Dermis microvascular lymphatic vessel endothelial cell (primary cell): ENCODE results near the gene SCAMP2. TPM values are rescaled to one million over a fixed set of nuclear protein-coding genes. Genes with fewer than 3 reads are reported as not detected.

Experiments used
- DNase-seq, 2 donors: peaks; one replicate each; pipeline versions ENCODE4 v3.0.0 to v3.0.0-alpha.2; 2010; ENCODE audit warnings: low read depth in 2 of 2
- total RNA-seq: library from RNA; depleted of rRNA; stranded (reverse); fragments of >200 nt; gene quantifications from 2 replicates; pipeline ENCODE4 v1.2.1, GENCODE V29; 2014

Gene SCAMP2
- total RNA-seq, 1 donor from 2014 or later, result 12.3 TPM

DNA sequence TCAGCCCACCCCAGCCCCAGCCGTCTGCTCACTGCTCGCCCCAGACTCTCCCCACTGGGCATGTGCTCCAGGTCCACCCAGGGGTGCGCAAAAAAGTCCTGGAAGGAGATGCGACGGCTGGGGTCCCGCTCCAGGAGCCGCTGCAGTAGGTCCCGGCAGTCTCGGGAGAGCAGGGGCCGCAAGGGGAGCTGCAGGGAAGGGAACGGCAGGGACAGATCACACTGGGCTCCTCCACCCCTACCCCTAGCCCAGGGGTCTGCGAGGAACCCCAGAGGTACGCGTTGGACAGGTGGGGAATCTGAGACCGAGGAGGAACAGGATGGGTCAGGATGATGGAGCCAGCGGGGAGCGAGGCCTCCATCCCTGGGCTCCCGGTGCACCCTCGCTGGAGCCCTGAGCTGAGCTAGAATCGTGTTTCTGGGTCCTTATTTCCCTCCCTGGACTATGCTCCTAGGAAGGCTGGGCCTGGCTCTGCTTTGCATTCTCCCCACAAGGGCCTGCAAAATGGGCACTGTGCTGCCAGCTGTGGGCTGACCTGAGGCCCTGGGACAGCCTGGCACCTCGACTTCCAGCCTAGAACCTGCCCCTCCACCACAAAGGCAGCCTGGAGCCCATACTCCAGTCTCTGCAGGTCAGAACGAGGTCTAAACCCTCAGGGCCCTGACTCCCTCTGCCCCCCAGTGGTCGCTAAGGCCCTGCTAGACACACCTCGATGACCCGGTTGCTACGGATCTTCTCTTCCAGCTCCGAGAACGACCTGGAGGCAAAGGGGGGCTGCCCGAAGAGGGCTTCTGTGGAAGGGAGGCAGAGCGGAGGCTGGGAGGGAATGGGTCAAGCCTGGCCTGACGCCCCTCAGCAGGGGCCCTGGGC lies 33.4 kb downstream of the SCAMP2 start:
- no peak for DNase-seq

DNA sequence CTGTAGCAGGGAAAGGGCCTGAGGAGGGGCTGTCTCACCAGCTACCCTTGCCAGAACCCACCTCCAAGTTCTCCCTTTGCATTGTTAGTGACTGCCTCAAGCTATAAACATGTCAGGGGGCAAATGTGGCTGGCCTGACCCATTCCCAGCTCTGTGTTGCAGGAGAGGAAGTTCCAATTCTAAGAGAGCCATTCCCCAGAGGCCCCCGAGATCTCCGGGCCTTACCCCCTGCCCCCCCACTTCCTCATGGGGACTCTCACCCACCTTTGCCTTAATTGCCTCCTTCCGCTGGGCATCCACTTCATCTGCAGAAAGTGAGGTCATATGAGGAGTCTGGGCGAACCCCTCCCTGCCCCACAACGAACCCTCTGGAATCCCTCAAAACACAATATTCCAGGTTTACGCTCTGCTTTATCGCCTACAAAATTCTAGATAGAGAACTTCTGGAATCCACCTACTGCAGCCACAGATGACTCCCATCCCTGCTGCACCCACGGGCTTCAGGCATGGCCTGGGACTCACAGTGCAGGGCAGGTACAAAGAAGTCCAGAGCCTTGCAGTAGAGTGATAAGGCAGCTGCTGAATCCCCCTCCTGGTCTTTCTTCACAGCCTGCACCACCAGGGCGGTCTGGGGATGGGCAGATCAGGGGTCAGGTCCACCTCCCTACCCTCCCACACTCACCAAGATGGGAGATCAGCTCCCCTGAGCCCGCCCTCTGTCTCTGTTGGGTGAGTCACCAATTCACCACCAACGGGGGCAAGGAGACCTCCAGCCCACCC lies 34.2 kb downstream of the SCAMP2 start:
- DNase-seq, result no peak

- DNase-seq, result no peak
Observed at GRCh38 chr15:74838137-74838516, 35.0 kb downstream of the SCAMP2 start.

DNA sequence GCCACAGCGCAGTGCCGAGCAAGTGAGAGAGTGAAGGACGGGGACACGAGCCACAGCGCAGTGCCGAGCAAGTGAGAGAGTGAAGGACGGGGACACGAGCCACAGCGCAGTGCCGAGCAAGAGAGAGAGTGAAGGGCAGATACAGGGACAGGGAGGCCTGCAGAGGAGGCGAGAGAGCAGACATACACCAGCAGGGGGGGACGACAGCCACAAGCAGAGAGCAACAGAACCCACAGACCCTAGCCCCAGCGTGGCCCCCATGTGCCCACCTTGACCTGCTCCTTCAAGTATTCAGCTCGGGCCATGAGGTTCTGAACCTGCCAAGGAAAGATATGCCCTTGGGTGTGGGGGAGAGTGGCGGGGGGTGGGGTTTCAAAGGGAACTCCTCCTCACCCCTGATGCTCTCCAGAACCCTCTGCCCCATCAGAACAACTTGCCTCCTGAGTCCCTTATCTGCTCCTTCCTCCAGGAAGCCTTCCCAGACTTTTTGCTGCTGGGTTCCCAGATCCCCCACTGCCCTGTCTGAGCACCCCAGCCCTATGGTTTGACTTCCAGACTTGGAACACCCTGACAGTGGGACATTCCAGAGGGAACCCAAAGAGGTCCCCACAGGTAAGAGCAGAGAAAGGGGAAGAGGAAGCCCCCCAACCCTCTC lies 35.6 kb downstream of the SCAMP2 start:
- no peak for DNase-seq

DNA sequence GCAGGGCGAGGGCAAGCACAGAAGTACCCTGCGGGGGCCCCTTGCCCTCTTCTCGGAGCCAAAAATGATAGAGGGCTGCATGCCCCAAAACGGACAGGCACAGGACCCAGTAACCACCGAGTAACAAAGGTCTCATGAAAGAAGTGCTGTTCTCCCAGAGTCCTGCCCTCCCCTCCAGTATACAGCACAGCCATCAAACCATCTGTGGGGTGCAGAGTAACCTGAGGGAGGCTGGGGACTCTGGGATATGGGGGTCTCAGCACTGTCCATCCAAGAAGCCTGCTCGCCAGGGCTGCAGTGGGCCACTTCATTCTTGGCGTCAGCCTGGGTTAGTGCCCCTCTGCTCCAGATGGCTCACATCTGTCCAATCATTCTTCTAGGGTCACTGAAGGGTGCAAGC lies 36.3 kb downstream of the SCAMP2 start:
- DNase-seq, result no peak

GRCh38 chr15:74835312-74835823 lies 37.8 kb downstream of the SCAMP2 start:
- peak; percentile 17 to 54 for DNase-seq

DNA sequence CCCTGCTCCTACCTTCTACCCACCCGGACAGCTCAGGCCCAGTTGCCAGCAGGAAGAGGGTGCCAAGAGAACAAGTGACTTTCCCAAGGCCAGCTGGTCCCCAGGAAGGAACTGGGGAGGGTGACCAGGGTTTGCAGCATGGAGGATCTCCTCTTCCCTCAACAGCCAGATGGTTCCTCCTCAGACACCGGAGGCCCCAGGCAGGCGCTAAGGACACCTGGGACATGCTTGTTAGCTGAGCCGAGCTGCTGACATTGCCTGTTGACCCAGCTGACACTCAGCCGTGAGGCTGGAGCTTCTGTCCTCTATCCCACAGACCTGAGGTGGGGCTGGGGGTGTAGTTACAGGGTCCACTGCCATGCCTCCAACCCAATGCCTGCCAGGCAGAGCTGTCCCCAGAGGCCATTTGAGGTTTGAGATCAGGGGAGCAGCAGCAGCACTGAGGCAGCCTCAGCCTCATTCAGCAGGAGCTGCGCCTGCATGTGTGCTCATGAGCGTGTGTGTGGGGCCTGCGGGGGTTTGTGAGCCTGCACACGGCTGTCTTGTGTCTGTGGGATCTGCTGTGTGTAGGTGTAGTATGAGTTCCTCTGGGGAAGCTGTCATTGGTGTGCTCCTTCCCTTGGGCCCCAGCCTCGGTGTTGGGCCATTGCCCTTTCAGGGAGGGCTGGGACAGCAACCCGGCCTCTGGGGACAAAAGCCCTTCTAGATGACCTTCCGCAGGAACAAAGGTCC lies 39.6 kb downstream of the SCAMP2 start:
- DNase-seq, result no peak

DNA sequence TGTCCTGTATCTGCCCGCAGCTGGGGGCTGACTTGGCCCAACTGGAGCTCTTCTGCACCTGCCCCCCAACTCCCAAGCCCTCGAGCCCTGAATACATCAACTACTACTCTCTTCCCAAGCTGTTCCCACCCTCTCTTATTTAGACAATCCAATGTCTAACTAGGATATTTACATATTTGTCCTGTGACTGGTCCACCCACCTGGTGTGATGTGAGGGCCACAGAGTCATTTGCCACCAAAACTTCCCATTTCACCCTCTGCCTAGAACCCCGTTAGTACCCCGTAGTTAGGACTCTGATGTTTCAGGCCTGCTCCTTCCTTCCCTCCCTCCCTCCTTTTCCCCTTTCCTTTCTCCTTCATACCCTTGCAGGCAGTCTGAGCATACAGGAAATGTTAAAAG lies 40.3 kb downstream of the SCAMP2 start:
- no peak for DNase-seq

DNA sequence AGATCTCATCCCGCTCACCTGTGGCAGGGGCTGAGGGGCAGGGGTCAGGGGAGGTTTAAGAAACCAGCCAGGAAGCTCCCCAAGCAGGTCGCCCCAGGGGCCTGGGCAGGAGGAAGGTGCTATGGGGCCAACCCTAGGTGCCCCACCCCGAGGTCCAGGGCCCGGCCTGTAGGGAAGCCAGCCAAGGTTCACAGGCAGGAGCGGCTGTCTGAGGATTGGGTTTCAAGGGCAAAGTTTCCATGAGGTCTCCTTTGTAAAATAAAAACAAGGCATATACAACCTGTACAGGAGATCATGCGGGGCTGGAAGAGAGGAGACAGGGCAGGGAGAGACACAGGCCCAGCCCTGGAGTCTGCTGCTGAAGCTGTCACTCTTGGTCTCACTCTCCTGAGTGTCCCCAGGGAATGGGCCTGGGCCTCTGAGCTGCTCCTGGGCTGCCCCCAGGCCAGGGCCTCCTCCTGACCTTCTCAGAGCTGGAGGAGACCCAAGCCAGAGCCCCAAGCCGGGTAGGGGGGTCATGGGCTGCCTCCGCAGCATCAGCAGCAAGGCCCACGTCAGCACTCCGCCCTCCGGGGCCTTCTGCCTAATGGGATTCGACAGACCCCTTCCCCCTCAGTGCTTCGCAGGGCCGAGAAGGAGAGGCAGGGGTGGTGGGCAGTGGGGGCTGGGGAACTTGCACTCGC lies 41.2 kb downstream of the SCAMP2 start:
- DNase-seq, result no peak

GRCh38 chr15:74830868-74831267 lies 42.3 kb downstream of the SCAMP2 start:
- DNase-seq, result no peak

DNA sequence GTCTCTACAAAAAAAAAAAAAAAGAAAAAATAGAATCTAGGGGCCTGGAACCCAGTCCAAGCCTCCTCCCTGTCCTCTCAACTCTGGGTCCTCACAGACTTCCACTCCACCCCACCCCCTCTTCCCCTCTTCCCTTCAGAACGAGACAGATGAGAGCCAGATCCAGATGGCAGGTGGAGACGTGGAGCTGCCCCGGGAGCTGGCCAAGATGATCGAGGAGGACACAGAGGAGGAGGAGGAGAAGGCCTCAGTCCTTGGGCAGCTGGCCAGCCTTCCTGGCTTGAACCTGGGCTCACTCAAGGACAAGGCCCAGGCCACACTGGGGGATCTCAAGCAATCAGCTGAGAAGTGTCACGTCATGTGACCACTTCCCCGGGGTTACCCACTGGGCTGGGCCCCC lies 43.2 kb downstream of the SCAMP2 start:
- no peak for DNase-seq

DNA sequence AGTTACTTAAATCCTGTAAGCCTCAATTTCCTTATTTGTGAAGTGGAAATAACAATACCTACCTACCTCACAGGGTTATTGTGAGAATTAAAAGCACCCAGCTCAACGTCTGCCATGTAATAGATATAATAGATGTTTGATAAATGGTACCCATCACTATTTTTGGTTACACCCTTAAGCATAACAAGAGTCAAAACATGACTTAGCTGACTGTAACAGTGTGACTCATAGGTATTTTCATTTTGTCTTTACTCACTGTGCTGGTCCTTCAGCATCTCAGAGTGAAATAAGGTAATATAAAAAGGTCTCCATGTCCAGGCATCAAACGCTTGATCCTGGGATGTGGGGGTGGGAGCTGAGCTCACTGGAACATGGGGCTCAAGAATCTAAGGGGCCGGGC lies 43.7 kb downstream of the SCAMP2 start:
- no peak for DNase-seq

GRCh38 chr15:74828835-74829234 lies 44.3 kb downstream of the SCAMP2 start:
- no peak for DNase-seq

DNA sequence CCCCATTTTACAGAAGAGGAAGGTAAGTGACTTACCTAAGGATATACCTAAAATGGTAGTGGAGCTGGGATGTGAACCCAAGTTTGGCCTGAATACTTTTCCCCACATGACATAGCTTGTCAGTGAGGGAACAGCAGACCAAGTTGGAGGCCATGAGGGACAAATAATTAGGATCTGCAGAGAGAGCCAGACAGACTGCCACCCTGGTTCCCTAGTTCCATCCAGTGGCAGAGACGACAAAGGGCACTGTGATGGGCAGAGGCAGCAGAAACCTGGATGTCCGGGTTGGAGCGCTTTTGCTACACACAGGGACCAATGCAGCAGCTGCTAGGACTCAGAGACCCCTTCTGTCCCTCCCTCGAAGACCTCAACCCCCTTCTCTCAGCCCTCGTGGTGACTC lies 45.6 kb downstream of the SCAMP2 start:
- no peak for DNase-seq

DNA sequence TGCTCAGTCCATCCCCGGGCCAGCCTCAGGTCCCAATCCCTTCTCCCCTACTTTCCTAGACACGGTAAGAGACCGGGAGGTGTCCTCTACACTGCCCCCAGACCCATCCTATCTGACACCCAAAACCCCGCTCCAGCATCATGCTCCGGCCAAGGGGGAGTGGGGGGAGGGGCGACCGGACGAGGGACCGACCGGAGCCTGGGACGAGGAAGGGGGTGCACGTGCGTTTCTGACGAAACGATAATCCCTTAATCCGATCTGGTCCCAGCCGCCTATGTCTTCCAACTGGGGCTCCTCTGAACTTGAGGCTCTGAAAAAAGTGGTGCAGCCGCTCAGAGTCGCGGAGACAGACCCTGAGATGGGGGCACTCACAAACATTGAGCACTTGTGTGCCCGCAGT lies 46.2 kb downstream of the SCAMP2 start:
- no peak for DNase-seq

GRCh38 chr15:74826364-74826819 lies 46.8 kb downstream of the SCAMP2 start, which contains the start of gene CPLX3:
Gene CPLX3, plus strand, starts transcription at chr15:74826627. Its CDS starts 77 bp downstream, at chr15:74826704.
- peak in 1 of 2 donors; percentile 35 for DNase-seq

DNA sequence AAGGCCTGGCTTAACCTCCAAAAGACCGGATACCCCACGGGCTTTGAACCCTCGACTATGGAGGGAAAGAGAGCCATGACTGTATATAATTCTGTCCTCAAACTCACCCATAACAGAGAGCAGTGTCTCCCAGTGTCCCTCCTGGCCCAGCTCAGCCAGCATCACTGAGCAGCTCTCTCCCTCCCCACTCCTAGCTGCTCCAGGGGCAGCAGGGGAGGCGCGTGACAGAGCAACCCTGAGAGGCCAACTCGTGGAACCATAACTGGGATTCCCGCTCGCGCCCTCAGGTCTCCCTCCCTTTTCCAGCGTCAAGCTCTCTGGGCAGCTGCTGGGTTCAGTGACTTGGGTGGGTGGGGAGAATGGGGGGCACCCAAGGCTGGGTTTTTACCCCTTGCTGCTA lies 47.3 kb downstream of the SCAMP2 start:
- no peak for DNase-seq

DNA sequence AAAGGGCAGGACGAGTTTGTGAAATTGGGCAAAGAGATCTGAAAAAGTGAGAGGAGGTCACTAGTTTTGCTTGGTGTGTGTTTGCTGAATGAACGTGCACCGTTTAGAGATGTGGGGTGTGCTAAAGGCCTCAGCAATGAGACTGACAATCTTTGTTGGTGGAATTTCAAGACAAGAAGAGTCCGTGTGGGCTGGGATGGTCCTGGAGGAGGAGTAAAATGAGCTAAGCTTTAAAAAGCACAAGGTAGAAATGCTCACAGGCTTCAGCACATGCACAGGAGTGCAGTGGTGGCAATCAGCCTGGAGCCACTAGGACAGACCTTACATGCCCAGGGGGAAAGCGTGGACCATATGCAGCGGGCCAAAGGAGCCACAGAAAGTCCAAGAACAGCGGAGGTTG lies 48.2 kb downstream of the SCAMP2 start:
- DNase-seq, result no peak

DNA sequence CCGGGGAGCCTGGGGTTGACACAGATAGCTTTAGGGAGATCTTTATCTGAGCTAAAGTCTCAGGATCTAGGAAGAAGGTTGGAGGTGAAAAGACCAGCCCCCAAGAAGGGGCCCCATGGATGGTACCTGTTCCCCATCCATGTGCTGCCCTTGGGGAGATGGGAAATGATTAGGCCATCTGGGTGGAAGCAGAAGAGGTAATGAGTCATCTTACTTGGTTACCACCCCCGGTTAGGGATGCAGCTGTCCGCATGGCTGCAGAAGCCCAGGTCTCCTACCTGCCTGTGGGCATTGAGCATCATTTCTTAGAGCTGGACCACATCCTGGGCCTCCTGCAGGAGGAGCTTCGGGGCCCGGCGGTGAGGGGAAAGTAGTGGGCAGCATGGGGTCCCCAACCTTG lies 49.8 kb downstream of the SCAMP2 start:
- DNase-seq, result no peak

- DNase-seq, result no peak
Observed at GRCh38 chr15:74822233-74822632, 50.9 kb downstream of the SCAMP2 start.

- no peak for DNase-seq
Observed at GRCh38 chr15:74821790-74822158, 51.4 kb downstream of the SCAMP2 start.
